OCI-LY7 (cell line): ENCODE measurements around the gene ANKH. TPM values are rescaled to one million over a fixed set of nuclear protein-coding genes. Genes with fewer than 3 reads are reported as not detected.

Source experiments
- BruUV-seq: library from RNA; stranded (reverse); fragments of 400-500 nt; replicated peaks from 2 replicates; lab custom pipeline; 2021; lab: Mats Ljungman, UMichigan
- CTCF ChIA-PET: fragments of 300-600 bp; sonication (Branson Sonifier 250); formaldehyde crosslinking; loops from one replicate; lab custom pipeline; 2022; ENCODE audit warnings: antibody characterized with exemption; ENCODE audit not compliant: unreplicated experiment; lab: Charles Lee
- POLR2A ChIA-PET: fragments of 300-600 bp; sonication (Branson Sonifier 250); formaldehyde crosslinking; loops from one replicate; lab custom pipeline; 2022; ENCODE audit warnings: antibody characterized with exemption; lab: Charles Lee
- DNase-seq: peaks from one replicate; pipeline ENCODE4 v3.0.0-alpha.2; 2015; ENCODE audit warnings: low spot score
- H2AFZ ChIP-seq: fragments of 200-600 bp; sonication (generic), shearing (Covaris generic); 2 replicates; pipeline ENCODE4 v1.6.1; 2014; ENCODE audit warnings: mild to moderate bottlenecking, antibody characterized with exemption, low read length, moderate library complexity
- H3K27ac ChIP-seq: fragments of 200-600 bp; sonication (generic); 2 replicates; pipeline ENCODE4 v1.5.1; 2014; ENCODE audit warnings: mixed run types, low read depth, mild to moderate bottlenecking, moderate library complexity, low read length, inconsistent platforms; ENCODE audit not compliant: poor library complexity, severe bottlenecking
- H3K36me3 ChIP-seq: fragments of 200-600 bp; sonication (generic); 2 replicates; pipeline ENCODE4 v1.6.1; 2014; ENCODE audit warnings: mild to moderate bottlenecking, antibody characterized with exemption, low read length, moderate library complexity, mixed read lengths; ENCODE audit not compliant: insufficient read depth
- H3K4me1 ChIP-seq: fragments of 200-600 bp; sonication (generic); 2 replicates; pipeline ENCODE4 v1.5.1; 2014; ENCODE audit warnings: mild to moderate bottlenecking, low read length; ENCODE audit not compliant: insufficient read depth, poor library complexity, severe bottlenecking
- H3K4me2 ChIP-seq: fragments of 200-600 bp; sonication (generic); 2 replicates; pipeline ENCODE4 v1.6.1; 2014; ENCODE audit warnings: mild to moderate bottlenecking, low read length
- H3K4me3 ChIP-seq: fragments of 200-600 bp; sonication (generic); 2 replicates; pipeline ENCODE4 v1.5.1; 2014; ENCODE audit warnings: mild to moderate bottlenecking, low read depth, low read length; ENCODE audit not compliant: poor library complexity, severe bottlenecking
- H3K79me2 ChIP-seq: fragments of 200-600 bp; sonication (generic); 2 replicates; pipeline ENCODE4 v1.6.1; 2016; ENCODE audit warnings: low read depth, mild to moderate bottlenecking, low read length, moderate library complexity, mixed read lengths; ENCODE audit not compliant: insufficient read depth
- H3K9me2 ChIP-seq: fragments of 200-600 bp; sonication (generic); 2 replicates; pipeline ENCODE4 v1.6.1; 2016; ENCODE audit warnings: mild to moderate bottlenecking, low read length, mixed read lengths; ENCODE audit not compliant: insufficient read depth
- H3K9me3 ChIP-seq: fragments of 200-600 bp; sonication (generic); 2 replicates; pipeline ENCODE4 v1.6.1; 2014; ENCODE audit warnings: mild to moderate bottlenecking, mixed run types, low read length, mixed read lengths
- H4K20me1 ChIP-seq: fragments of 200-600 bp; sonication (generic); 2 replicates; pipeline ENCODE4 v1.6.1; 2014; ENCODE audit warnings: mild to moderate bottlenecking, antibody characterized with exemption, low read length, moderate library complexity, mixed read lengths; ENCODE audit not compliant: insufficient read depth
- EZH2phosphoT487 ChIP-seq: fragments of 200-600 bp; sonication (generic); IDR thresholded peaks from 2 replicates; pipeline ENCODE4 v1.6.1; 2018; ENCODE audit warnings: low read depth, borderline replicate concordance, mild to moderate bottlenecking, mixed run types, antibody characterized with exemption, low read length, moderate library complexity, mixed read lengths
- intact Hi-C: fragments of 100-400 bp; cut with micrococcal nuclease; formaldehyde crosslinking; loops from one replicate; pipeline ENCODE4 v1.10.0; 2022; ENCODE audit not compliant: unreplicated experiment
- total RNA-seq, 2 experiments: library from RNA; depleted of rRNA in 1 of 2; stranded (reverse); fragments of >200 nt in 1 of 2; shearing (Covaris generic) in 1 of 2; gene quantifications; 2 replicates each; pipeline ENCODE4 v1.2.3, GENCODE V29; 2014 to 2022
- TF ChIP-seq, protein P1 (sequence below): fragments of 200-600 bp; sonication (generic); conservative IDR thresholded peaks from 2 replicates; pipeline ENCODE4 v1.5.1; 2014; ENCODE audit warnings: mild to moderate bottlenecking, antibody characterized with exemption, low read length, moderate library complexity, mixed read lengths

The ANKH gene
- total RNA-seq, 2 experiments from 2014 or later: 23.1 to 80.4 TPM

DNA sequence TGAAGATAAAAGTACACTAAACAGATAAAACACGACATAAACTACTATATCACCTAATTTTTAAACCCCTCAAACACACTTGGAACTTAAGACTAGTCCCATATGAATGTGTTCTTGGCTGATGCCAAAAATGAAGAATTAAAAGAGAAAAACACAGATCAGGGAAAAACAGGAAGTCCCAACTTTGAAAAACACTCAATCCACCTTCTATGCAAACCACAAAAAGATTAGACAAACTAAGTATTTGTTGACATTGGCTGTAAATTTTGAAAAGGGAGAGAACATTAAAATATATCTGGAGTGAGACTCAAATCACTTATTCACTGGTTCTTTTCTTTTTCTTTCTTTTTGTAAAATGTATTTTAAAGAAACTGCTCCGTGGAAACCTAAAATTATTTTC lies 81.4 kb downstream of the ANKH start:
- TF ChIP-seq, protein P1, sequence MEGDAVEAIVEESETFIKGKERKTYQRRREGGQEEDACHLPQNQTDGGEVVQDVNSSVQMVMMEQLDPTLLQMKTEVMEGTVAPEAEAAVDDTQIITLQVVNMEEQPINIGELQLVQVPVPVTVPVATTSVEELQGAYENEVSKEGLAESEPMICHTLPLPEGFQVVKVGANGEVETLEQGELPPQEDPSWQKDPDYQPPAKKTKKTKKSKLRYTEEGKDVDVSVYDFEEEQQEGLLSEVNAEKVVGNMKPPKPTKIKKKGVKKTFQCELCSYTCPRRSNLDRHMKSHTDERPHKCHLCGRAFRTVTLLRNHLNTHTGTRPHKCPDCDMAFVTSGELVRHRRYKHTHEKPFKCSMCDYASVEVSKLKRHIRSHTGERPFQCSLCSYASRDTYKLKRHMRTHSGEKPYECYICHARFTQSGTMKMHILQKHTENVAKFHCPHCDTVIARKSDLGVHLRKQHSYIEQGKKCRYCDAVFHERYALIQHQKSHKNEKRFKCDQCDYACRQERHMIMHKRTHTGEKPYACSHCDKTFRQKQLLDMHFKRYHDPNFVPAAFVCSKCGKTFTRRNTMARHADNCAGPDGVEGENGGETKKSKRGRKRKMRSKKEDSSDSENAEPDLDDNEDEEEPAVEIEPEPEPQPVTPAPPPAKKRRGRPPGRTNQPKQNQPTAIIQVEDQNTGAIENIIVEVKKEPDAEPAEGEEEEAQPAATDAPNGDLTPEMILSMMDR: no peak
- no peak for TF ChIP-seq EZH2phosphoT487
- POLR2A ChIA-PET: no interaction called here
- no peak overlapping the region for H3K4me2 ChIP-seq
- no peak overlapping the region for H3K27ac ChIP-seq
- DNase-seq: no peak
- H3K9me2 ChIP-seq: no peaks in the 10 kb centered on the region
- no peak overlapping the region for H3K4me3 ChIP-seq
- BruUV-seq: no TSS peak
- intact Hi-C loops: no loop called here
- H3K4me1 ChIP-seq: no peaks in the 10 kb centered on the region
- CTCF ChIA-PET: no interaction called here
- no peaks in the 10 kb centered on the region; the same call in 1 of the 2 replicates for H4K20me1 ChIP-seq
- no peaks in the 10 kb centered on the region for H3K36me3 ChIP-seq
- H3K79me2 ChIP-seq: no peaks in the 10 kb centered on the region
- no peak overlapping the region for H2AFZ ChIP-seq
- H3K9me3 ChIP-seq: no peaks in the 10 kb centered on the region

DNA sequence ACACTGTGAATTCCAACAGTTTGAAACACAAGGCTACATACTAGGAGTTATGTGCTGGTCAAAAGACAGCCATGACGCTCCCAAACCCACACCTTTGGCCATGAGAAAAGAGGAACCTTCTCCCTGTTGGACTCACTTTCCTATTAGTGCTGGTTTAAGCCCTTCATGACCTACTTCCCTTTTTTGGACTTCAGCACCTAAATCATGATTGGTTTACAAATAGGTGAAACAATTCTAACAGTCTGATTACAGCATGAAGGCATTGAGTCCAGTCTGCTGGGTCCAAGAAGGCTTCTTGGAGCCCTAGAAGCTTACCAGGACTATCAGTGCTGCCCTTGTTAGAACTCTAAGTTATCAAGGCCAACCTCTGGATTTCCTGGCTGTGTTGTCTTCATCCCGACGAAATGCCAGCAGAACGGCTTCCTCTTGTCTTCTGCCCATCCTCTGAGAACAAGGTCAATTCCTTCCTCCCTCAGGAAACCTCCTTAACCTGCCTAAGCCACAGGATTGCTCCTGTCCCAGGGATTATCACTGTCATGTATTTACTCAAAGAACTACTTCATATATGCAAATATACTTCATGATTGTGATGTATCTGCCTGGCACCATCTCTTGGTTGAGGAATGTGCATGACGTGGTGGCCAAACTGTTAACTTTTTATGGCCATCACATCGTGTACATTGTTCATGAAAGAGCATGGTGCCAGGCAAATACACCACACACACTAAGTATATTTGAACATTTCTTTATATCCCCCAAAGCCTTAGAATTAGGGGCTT lies 83.6 kb downstream of the ANKH start:
- Histone ChIP-seq H3K79me2 (no peaks in the 10 kb centered on the region), H3K9me2 (no peaks in the 10 kb centered on the region), H3K4me3 (no peak overlapping the region), H3K9me3 (no peaks in the 10 kb centered on the region), H3K4me2 (no peak overlapping the region), H3K27ac (no peak overlapping the region), H3K36me3 (no peaks in the 10 kb centered on the region), H4K20me1 (no peaks in the 10 kb centered on the region; the same call in 1 of the 2 replicates), H2AFZ (no peak overlapping the region), H3K4me1 (no peaks in the 10 kb centered on the region)
- DNase-seq: no peak
- intact Hi-C loops: no loop called here
- ChIA-PET CTCF (no interaction called here), POLR2A (no interaction called here)
- no TSS peak for BruUV-seq
- TF ChIP-seq EZH2phosphoT487: no peak
- TF ChIP-seq, protein P1: no peak

DNA sequence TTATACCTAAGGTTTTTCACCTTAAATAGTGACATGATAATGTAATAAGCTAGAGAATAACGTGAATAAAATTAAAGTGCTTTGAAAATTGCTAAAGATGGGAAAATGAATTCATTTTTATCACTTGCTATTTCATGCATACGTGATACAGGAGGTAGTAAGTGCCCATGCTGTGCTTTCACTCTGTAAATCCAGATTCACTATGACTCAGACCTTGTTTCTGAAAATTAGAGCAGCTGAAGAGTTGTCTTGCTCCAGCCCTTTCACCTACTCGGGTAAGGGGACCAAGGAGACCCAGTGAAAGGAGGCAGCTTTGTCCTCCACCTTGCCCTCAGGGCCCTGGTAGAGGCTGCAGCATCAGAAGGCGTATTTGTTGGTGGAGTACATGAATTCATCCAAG lies 87.9 kb downstream of the ANKH start:
- ChIA-PET CTCF (no interaction called here), POLR2A (interaction anchor here (0.8 kb wide), 1 partner anchor 17 kb away, joined by 3 read pairs; no protein-coding TSS in a partner anchor)
- Histone ChIP-seq H3K79me2 (no peaks in the 10 kb centered on the region), H3K4me3 (no peak overlapping the region), H4K20me1 (no peaks in the 10 kb centered on the region; the same call in 1 of the 2 replicates), H3K9me2 (no peaks in the 10 kb centered on the region), H3K9me3 (no peaks in the 10 kb centered on the region), H2AFZ (no peak overlapping the region), H3K36me3 (peaks cover 7% of the 10 kb centered on the region), H3K4me1 (no peaks in the 10 kb centered on the region), H3K27ac (no peak overlapping the region), H3K4me2 (no peak overlapping the region)
- no peak for DNase-seq
- TF ChIP-seq, protein P1: no peak
- TF ChIP-seq EZH2phosphoT487: no peak
- intact Hi-C loops: no loop called here
- no TSS peak for BruUV-seq
